ENCODE data around the gene FOS.
A peak's percentile ranks its signal among the peaks of the same experiment; 100 is the strongest.
"Not testable (repeated sequence)": the region's sequence is repeated elsewhere in the genome, so short reads cannot be mapped to it uniquely, and the experiment has no call there.

FOS gene

GRCh38 chr14:75297411-75298040 lies 18.9 kb downstream of the FOS start:
- no peak for DNase-seq (ENCODE audit: low read depth)

GRCh38 chr14:75298187-75298965 lies 19.7 kb downstream of the FOS start:
- no peak for TF ChIP-seq CTCF (conservative IDR thresholded peaks at IDR 0.05; ENCODE audit: control insufficient read depth, insufficient read depth, low read depth, low read length)
- DNase-seq (ENCODE audit: low read depth): peak; percentile 33
- H3K4me3 ChIP-seq (ENCODE audit: control insufficient read depth, low read depth, low read length): no peak overlapping the region

More at GRCh38 chr14:75297411-75298040, 18.9 kb downstream of the FOS start:
- TF ChIP-seq CTCF (conservative IDR thresholded peaks at IDR 0.05; ENCODE audit: control insufficient read depth, insufficient read depth, low read depth, low read length): no peak
- H3K4me3 ChIP-seq (ENCODE audit: control insufficient read depth, low read depth, low read length): no peak overlapping the region

- TF ChIP-seq CTCF (conservative IDR thresholded peaks at IDR 0.05; ENCODE audit: control insufficient read depth, insufficient read depth, low read depth, low read length): no peak
- H3K4me3 ChIP-seq (ENCODE audit: control insufficient read depth, low read depth, low read length): no peak overlapping the region
- DNase-seq (ENCODE audit: low read depth): peak; percentile 80
These were observed 20.4 kb downstream of the FOS start for GRCh38 chr14:75299059-75299458.

GRCh38 chr14:75299576-75299975 lies 20.9 kb downstream of the FOS start:
- no peak overlapping the region for H3K4me3 ChIP-seq (ENCODE audit: control insufficient read depth, low read depth, low read length)
- no peak for TF ChIP-seq CTCF (conservative IDR thresholded peaks at IDR 0.05; ENCODE audit: control insufficient read depth, insufficient read depth, low read depth, low read length)
- DNase-seq (ENCODE audit: low read depth): no peak

- no peak overlapping the region for H3K4me3 ChIP-seq (ENCODE audit: control insufficient read depth, low read depth, low read length)
- no peak for TF ChIP-seq CTCF (conservative IDR thresholded peaks at IDR 0.05; ENCODE audit: control insufficient read depth, insufficient read depth, low read depth, low read length)
- peak; percentile 70 for DNase-seq (ENCODE audit: low read depth)
These were observed 23.2 kb downstream of the FOS start for GRCh38 chr14:75301666-75302325.

GRCh38 chr14:75303381-75303789 lies 24.8 kb downstream of the FOS start:
- DNase-seq (ENCODE audit: low read depth): peak; percentile 72
- no peak overlapping the region for H3K4me3 ChIP-seq (ENCODE audit: control insufficient read depth, low read depth, low read length)
- peak; percentile 82 for TF ChIP-seq CTCF (conservative IDR thresholded peaks at IDR 0.05; ENCODE audit: control insufficient read depth, insufficient read depth, low read depth, low read length)

GRCh38 chr14:75306410-75306809 lies 27.8 kb downstream of the FOS start:
- not testable (repeated sequence) for DNase-seq (ENCODE audit: low read depth); H3K4me3 ChIP-seq (ENCODE audit: control insufficient read depth, low read depth, low read length)

All from fibroblast of mammary gland (primary cell).